MM.1S (cell line): Measurements from ENCODE around the gene RABGAP1L.
"Not testable (repeated sequence)": the region's sequence is repeated elsewhere in the genome, so short reads cannot be mapped to it uniquely, and the experiment has no call there.

Experiments
- DNase-seq: peaks from one replicate; pipeline ENCODE4 v3.0.0-alpha.2; 2015
- H2AFZ ChIP-seq: fragments of 300-600 bp; sonication (generic); 2 replicates; pipeline ENCODE4 v1.6.0; 2016; ENCODE audit warnings: antibody characterized with exemption, low read length
- H3F3A ChIP-seq: fragments of 300-600 bp; sonication (generic); 2 replicates; pipeline ENCODE4 v1.6.1; 2016; ENCODE audit warnings: mild to moderate bottlenecking, antibody characterized with exemption, low read length, moderate library complexity, mixed read lengths; ENCODE audit not compliant: insufficient read depth
- H3K27ac ChIP-seq: fragments of 300-600 bp; sonication (generic); 2 replicates; pipeline ENCODE4 v1.5.1; 2016; ENCODE audit warnings: mild to moderate bottlenecking, low read length
- H3K27me3 ChIP-seq: fragments of 300-600 bp; sonication (generic); replicated peaks from 2 replicates; pipeline ENCODE4 v1.6.0; 2016; ENCODE audit warnings: low read length; ENCODE audit not compliant: insufficient read depth
- H3K36me3 ChIP-seq: fragments of 300-600 bp; sonication (generic); replicated peaks from 2 replicates; pipeline ENCODE4 v1.6.1; 2016; ENCODE audit warnings: mild to moderate bottlenecking, low read length, mixed read lengths; ENCODE audit not compliant: insufficient read depth
- H3K4me1 ChIP-seq: fragments of 300-600 bp; sonication (generic); 2 replicates; pipeline ENCODE4 v1.6.1; 2016; ENCODE audit warnings: low read length, mixed read lengths
- H3K4me2 ChIP-seq: fragments of 300-600 bp; sonication (generic); 2 replicates; pipeline ENCODE4 v1.6.0; 2016; ENCODE audit warnings: low read depth, low read length
- H3K4me3 ChIP-seq: fragments of 300-600 bp; sonication (generic); 2 replicates; pipeline ENCODE4 v1.5.1; 2016; ENCODE audit warnings: low read length, mixed read lengths
- H3K79me2 ChIP-seq: fragments of 300-600 bp; sonication (generic); 2 replicates; pipeline ENCODE4 v1.6.1; 2016; ENCODE audit warnings: mixed run types, low read length, mixed read lengths
- H3K9ac ChIP-seq: fragments of 300-600 bp; sonication (generic); 2 replicates; pipeline ENCODE4 v1.6.1; 2016; ENCODE audit warnings: low read length, mixed read lengths
- H3K9me2 ChIP-seq: fragments of 300-600 bp; sonication (generic); replicated peaks from 2 replicates; pipeline ENCODE4 v1.6.1; 2016; ENCODE audit warnings: mild to moderate bottlenecking, low read length, mixed read lengths; ENCODE audit not compliant: insufficient read depth
- H3K9me3 ChIP-seq: fragments of 300-600 bp; sonication (generic); replicated peaks from 2 replicates; pipeline ENCODE4 v1.6.1; 2016; ENCODE audit warnings: mild to moderate bottlenecking, low read length, mixed read lengths; ENCODE audit not compliant: insufficient read depth
- H4K20me1 ChIP-seq: fragments of 300-600 bp; sonication (generic); 2 replicates; pipeline ENCODE4 v1.6.1; 2016; ENCODE audit warnings: mild to moderate bottlenecking, low read length, moderate library complexity, mixed read lengths; ENCODE audit not compliant: insufficient read depth
- CTCF ChIP-seq: fragments of 300-600 bp; sonication (generic); IDR thresholded peaks from 2 replicates; pipeline ENCODE4 v1.5.1; 2016; ENCODE audit warnings: antibody characterized with exemption, low read length, mixed read lengths
- EZH2 ChIP-seq: fragments of 300-600 bp; sonication (generic); optimal IDR thresholded peaks from 2 replicates; pipeline ENCODE3; 2017; ENCODE audit warnings: low read depth, mild to moderate bottlenecking, antibody characterized with exemption, low read length, mixed read lengths
- EZH2phosphoT487 ChIP-seq: fragments of 300-600 bp; sonication (generic); IDR thresholded peaks from 2 replicates; pipeline ENCODE4 v1.6.1; 2018; ENCODE audit warnings: antibody characterized with exemption, low read length

RABGAP1L gene

GRCh38 chr1:174480324-174480723 is 321.0 kb downstream of the RABGAP1L start:
- H3K9me3 ChIP-seq: no peaks in the 10 kb centered on the region
- H3K4me1 ChIP-seq: no peaks in the 10 kb centered on the region
- no peak overlapping the region for H3K9ac ChIP-seq
- H3K4me3 ChIP-seq: no peak overlapping the region
- no peaks in the 10 kb centered on the region for H3K9me2 ChIP-seq
- H3K4me2 ChIP-seq: no peak overlapping the region
- no peaks in the 10 kb centered on the region for H3F3A ChIP-seq
- no peak for TF ChIP-seq EZH2phosphoT487
- no peaks in the 10 kb centered on the region for H3K27me3 ChIP-seq
- H3K79me2 ChIP-seq: no peaks in the 10 kb centered on the region
- no peak overlapping the region for H3K27ac ChIP-seq
- no peak overlapping the region for H2AFZ ChIP-seq
- H3K36me3 ChIP-seq: no peaks in the 10 kb centered on the region
- no peaks in the 10 kb centered on the region for H4K20me1 ChIP-seq
- no peak for DNase-seq

- TF ChIP-seq CTCF (no peak), EZH2phosphoT487 (no peak), EZH2 (no peak)
- Histone ChIP-seq H3F3A (no peaks in the 10 kb centered on the region), H3K79me2 (no peaks in the 10 kb centered on the region), H3K36me3 (no peaks in the 10 kb centered on the region), H3K4me2 (no peak overlapping the region), H3K9ac (no peak overlapping the region), H3K27me3 (no peaks in the 10 kb centered on the region), H3K9me2 (no peaks in the 10 kb centered on the region), H3K4me3 (no peak overlapping the region), H3K9me3 (no peaks in the 10 kb centered on the region), H3K4me1 (no peaks in the 10 kb centered on the region), H2AFZ (no peak overlapping the region), H4K20me1 (no peaks in the 10 kb centered on the region), H3K27ac (no peak overlapping the region)
- no peak for DNase-seq
Observed at GRCh38 chr1:174491606-174492005, 332.3 kb downstream of the RABGAP1L start.

- H3K27me3 ChIP-seq: no peaks in the 10 kb centered on the region
- H3K4me3 ChIP-seq: no peak overlapping the region
- no peak overlapping the region for H3K4me2 ChIP-seq
- DNase-seq: no peak
- H3F3A ChIP-seq: no peaks in the 10 kb centered on the region
- H2AFZ ChIP-seq: no peak overlapping the region
- no peaks in the 10 kb centered on the region for H3K4me1 ChIP-seq
- H3K27ac ChIP-seq: no peak overlapping the region
- no peaks in the 10 kb centered on the region for H3K9me2 ChIP-seq
- H3K9ac ChIP-seq: no peak overlapping the region
- no peaks in the 10 kb centered on the region for H3K36me3 ChIP-seq
- no peaks in the 10 kb centered on the region for H3K79me2 ChIP-seq
- H3K9me3 ChIP-seq: no peaks in the 10 kb centered on the region
- H4K20me1 ChIP-seq: no peaks in the 10 kb centered on the region
- TF ChIP-seq CTCF (no peak), EZH2 (no peak), EZH2phosphoT487 (no peak)
Observed at GRCh38 chr1:174497478-174497877, 338.2 kb downstream of the RABGAP1L start.

- H3K27ac ChIP-seq, H3K9me3 ChIP-seq, H3K9me2 ChIP-seq, DNase-seq, H3K9ac ChIP-seq, H3K79me2 ChIP-seq, H3K4me1 ChIP-seq, H3K4me2 ChIP-seq, H3F3A ChIP-seq, H3K27me3 ChIP-seq, H2AFZ ChIP-seq, H3K4me3 ChIP-seq, H3K36me3 ChIP-seq, H4K20me1 ChIP-seq: not testable (repeated sequence)
Observed at GRCh38 chr1:174516755-174517154, 357.4 kb downstream of the RABGAP1L start.
